HG02610 (cell line): ENCODE results near the gene MAP3K14.

Source experiments
- ATAC-seq: cut with Tn5 transposase; IDR thresholded peaks from one replicate; pipeline ENCODE4 v1.9.1; 2021; ENCODE audit warnings: mild to moderate bottlenecking, moderate library complexity; ENCODE audit not compliant: unreplicated experiment

The MAP3K14 gene

DNA sequence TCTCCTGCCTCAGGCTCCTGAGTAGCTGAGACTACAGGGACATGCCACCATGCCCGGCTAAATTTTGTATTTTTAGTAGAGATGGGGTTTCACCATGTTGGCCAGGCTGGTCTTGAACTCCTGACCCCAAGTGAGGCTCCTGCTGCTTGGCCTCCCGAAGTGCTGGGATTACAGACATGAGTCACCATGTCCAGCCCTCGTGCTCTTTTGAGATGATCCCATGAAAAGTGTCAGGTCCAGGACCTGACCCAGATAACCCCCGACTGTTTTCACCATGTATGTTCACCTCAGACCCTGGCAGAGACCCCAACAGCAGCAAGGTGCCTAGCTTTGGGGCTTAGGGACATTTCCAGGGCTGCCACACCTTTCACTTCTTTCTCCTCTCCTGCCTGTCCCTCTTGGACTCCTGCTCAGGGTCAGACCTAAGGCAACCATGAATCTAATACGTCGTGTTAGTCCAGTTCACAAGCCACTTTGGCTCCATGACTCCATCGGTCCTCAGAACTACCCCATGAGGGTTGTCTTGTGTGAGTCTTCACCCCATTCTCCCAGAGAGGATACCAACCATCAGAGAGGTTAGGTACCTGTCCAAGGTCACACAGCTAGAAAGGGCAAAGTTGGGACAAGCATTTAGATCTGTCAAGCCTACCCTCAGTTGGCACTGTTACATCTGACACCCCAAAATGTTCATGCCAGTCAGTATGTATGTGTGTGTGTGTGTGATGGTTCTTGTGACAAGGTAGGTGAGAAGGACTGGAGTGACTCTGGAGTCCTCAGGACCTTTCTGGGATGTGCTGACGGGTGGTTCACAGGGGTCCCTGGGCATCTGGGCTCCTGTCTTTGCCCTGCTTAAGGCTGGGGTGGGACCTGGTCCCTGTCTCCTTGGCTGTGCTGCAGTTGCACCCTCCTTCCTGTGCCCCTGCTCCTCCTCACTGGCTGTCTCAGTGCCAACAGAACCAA is 23.1 kb upstream of the MAP3K14 start:
- no peak for ATAC-seq

- ATAC-seq, result no peak
These were observed 22.2 kb upstream of the MAP3K14 start for GRCh38 chr17:45338996-45339535.

GRCh38 chr17:45338023-45338781 is 21.4 kb upstream of the MAP3K14 start:
- no peak for ATAC-seq

DNA sequence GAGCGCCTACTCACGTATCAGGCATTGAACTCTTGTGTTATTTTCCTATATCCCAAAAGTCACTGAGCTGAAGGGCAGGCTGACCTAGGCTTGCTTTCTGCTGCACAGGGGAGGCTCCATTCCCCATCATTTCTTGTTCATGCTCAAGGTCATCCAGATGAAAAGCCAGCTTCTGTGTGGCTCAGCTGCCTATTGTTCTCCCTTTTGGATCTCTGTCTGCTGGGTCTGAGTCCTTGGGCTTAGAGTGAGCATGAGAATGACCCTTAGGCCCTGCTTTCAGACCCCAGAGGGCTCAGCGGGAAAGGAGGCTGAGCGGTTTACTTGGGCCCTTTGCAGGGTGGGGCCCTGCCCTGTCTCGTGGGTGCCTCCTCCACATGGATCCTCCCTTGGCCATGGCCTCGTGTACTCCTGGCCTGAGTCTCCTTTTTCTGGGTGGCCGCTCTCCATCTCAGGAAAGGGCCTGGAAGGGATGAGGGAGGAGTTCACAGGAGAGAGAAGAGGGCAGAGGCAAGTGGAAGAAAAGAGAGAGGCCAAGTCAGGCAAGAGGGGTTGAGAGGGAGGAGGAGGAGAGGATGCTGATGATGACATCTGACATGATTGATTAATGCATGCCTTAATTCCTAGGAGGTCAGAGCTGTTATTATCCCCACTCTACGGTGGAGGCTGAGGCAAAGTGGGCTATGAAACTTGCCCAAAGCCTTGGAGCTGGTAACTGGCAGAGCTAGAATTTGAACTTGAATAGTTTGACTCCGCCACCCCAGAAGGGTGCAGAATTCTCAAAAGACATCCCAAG is 19.8 kb upstream of the MAP3K14 start:
- ATAC-seq, result no peak

DNA sequence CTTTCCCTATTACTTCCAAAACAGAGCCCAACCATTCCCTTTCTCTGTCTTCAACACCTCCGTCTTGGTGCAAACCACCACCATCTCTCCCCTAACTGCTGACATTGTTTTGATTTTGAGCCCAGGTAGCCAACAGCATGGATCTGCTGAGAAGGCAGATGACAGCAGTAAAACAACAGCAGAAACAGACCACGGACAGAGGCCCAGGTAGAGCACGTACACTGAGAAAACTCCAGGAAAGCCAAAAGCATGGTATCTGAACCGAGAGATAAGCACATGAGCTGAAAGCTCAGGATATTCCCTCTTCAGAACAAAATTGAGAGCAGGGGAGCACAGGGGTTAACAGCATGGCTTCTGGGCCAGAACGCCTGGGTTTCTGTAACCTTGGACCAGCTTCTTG is 18.9 kb upstream of the MAP3K14 start:
- ATAC-seq, result no peak

DNA sequence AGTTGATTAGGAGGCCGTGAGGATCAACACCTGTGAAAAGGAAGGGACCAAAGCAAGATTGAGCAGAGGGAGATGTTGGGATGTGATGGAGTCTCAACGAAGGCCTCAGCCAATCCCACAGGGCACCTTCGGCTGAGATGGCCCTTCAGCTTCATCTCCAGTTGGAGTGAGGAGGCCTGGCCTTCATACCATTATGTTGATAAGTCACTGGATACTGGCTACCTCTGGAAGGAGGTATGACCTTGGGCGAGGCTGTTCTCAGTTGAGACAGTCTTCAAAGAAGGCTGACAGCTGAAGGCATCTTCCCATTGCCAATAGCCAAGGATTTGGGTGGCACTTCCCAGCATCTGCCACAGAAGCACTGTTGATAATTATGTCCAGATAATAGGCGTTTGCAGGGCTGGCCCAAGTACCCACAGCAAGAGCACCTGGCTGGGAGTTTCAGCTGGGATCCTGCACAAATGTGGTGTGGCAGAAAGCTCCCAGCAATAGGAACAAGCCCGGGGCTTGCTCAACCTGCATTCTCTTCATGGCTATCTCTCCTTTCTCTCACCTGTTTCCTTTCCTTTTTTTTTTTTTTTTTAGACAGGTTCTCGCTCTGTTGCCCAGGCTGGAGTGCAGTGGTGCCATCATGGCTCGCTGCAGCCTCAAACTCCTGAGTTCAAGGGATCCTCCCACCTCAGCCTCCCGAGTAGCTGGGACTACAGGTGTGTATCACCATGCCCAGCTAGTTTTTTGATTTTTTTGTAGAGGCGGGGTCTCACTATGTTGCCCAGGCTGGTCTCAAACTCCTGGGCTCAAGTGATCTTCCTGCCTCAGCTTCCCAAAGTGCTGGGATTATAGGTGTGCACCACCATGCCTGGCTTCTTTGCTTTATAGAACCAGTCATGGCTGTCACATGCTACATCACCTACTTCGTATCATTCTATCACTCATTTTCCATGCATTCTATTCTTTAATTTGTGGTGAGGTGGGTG is 18.2 kb upstream of the MAP3K14 start:
- ATAC-seq, result no peak

DNA sequence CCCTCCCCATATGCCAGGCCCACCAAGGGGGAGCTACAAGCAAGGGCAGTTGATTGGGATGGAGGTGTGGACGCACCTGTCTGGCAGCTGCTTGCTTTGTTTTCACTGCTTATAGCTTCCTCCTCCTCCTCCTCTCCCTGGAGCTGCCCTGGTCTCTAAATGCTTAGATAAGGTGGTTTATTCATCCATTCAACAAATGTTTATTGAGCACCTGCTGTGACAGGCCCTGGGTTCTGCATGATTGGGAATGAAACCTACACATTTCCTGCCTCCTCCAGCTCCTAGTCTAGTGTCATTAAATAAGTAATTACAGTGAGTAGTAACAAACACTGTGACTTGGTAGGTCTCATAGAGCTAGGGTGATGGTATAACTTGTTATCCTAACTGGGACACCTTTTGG is 17.4 kb upstream of the MAP3K14 start:
- no peak for ATAC-seq

DNA sequence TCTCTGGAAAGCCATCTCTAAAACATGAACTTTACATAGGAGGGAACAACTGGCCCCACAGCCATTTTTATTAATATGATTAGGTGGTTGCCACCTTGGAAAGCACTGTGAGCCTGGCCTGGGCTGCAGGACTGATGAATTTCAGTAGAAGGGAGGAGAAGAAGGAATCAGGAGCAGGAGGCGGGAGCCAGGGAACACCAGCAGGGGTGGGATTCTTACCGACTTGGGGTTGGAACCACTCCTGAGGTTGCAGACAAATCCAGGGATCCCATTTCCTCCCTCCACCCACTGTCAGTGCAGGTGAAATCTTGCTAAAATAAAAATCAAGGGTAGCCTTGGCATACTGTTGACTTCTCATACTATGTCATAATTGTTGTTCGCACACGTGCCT is 16.9 kb upstream of the MAP3K14 start:
- no peak for ATAC-seq

- no peak for ATAC-seq
These were observed 16.3 kb upstream of the MAP3K14 start for GRCh38 chr17:45332989-45333701.

- no peak for ATAC-seq
These were observed 15.7 kb upstream of the MAP3K14 start for GRCh38 chr17:45332505-45332904.

DNA sequence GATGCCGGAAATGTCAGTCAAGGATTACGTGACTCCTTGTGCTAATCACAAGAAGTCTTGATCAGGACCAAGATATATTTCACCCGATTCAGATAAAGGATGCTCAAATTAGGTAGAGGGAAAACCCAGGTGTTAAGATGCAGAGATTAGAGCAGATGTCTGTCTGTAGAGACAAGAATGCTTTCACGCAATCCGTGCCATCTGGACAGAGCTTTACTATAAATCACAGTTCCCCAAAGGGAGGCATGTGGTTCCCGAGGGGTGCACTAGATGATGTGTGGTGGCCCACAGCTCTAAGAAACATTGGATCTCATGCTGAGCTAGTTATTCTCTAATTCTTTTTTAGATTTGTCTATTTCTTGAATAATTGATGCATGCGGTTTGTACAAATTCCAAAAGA is 9.8 kb upstream of the MAP3K14 start:
- ATAC-seq, result no peak

DNA sequence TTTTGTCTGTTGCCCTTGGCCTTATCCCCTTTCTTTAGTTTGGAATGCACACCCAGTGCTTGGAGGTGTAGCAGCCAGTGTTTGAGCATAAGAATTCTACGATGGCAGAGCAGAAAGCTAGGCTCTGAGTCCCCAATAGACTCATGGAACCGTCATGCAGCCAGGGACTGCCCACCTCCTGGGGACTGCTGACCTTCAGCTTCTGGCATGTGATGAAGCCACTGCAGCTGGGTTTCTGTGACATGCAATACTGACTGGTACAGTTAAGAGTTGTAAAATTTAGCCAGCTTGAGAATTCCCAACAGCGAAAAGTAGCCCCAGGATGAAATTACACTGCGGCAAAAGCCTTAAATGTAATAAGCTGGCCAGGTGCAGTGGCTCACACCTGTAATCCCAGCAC is 9.0 kb upstream of the MAP3K14 start:
- ATAC-seq, result no peak

DNA sequence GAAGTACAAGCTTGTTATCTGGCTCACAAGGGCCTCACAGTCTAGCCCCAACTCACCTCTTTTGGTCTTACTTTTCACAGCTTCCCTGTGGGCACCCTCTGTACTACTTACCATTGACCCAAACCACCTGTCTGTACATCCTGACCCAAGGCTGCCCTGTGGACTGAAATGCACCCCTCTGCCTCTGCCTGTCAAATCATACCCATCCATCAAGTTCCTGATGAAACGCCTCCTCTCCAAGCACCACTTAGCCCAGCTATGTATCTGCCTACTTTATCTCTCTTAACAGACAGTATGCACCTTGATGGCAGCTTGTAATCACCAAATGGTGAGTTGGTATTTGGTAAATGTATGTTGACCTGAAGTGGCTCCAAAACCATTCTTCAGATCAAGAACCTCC is 7.5 kb upstream of the MAP3K14 start:
- ATAC-seq, result no peak

GRCh38 chr17:45322168-45322567 is 5.3 kb upstream of the MAP3K14 start:
- no peak for ATAC-seq

GRCh38 chr17:45320931-45321461 is 4.2 kb upstream of the MAP3K14 start:
- ATAC-seq, result no peak

GRCh38 chr17:45320349-45320930 is 3.6 kb upstream of the MAP3K14 start:
- ATAC-seq, result no peak

DNA sequence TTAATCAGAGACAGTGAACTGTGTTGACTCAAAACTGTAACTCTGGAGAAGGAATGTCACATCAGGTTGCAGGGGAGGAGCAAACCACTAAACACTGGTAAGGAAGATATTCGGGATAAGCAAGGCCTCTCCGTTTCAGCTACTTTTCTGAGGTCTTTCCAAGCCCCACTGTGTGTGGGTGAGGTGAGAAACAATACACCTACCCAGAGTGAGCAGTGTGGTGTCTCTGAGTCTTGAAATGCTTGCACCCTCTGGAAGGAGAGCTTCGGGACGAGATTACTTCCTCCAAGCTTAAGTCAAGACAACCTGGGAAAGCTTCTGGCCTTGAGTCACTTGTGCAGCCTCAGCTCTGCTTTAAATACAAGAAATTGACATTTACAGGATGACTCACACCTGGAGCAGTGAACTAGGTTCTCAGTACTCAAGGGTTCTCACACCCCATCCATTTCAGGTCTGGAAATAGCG is 2.5 kb upstream of the MAP3K14 start:
- no peak for ATAC-seq

DNA sequence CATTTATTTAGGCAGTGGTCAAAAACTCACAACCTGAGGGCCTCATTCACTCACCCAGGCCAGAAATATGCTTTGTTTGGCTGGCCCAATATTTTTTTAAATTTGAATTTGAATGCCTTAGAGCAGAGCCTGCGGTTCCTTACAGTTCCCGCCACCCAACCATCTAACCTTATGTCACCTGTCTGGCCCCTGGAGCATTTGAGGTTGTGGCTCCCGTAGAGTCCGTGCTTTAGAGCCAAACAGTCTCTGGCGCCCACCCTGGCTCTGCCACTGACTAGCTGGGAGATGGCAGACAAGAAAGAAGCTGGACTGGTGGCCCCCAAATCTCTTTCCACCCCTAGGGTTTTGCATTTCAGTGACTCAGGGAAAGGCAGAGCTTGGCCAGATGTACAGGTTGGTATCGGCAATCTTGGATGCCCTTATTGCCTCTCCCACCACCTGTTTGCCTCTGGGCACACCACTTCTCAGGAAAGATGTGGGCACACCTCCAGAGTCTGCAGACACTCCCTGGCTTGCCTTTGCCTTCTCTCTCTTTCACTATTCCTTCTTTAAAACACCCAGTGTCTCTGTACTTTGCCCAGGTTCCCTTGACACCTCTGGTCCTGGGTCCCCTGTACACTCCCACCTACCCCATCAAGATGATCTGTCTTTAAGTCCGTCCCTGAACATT is 1.9 kb upstream of the MAP3K14 start:
- ATAC-seq, result no peak
